Liver (tissue), 9 donors: ENCODE measurements around the gene FOSL2. TPM values are rescaled to one million over a fixed set of nuclear protein-coding genes. Genes with fewer than 3 reads are reported as not detected.

Experiments used
- DNase-seq: peaks from one replicate; pipeline ENCODE4 v3.0.0-alpha.2; 2017; ENCODE audit warnings: low spot score
- H3K27ac ChIP-seq, 2 donors: one replicate each; pipeline ENCODE4 v1.7.0; 2013; ENCODE audit warnings: inconsistent platforms in 2 of 2, low read length in 2 of 2, control low read depth in 1 of 2, low read depth in 1 of 2, mild to moderate bottlenecking in 1 of 2
- H3K27me3 ChIP-seq, 4 donors: one replicate each; pipeline versions ENCODE4 v1.6.1 to v1.7.0; 2013; ENCODE audit warnings: low read length in 3 of 4, inconsistent platforms in 1 of 4, mild to moderate bottlenecking in 1 of 4, moderate library complexity in 1 of 4; ENCODE audit not compliant: control insufficient read depth in 4 of 4, insufficient read depth in 4 of 4
- H3K36me3 ChIP-seq, 4 donors: one replicate each; pipeline versions ENCODE4 v1.6.1 to v1.7.0; 2013; ENCODE audit warnings: low read length in 3 of 4, mild to moderate bottlenecking in 3 of 4, low read depth in 1 of 4, moderate library complexity in 1 of 4; ENCODE audit not compliant: control insufficient read depth in 4 of 4, insufficient read depth in 3 of 4
- H3K4me1 ChIP-seq, 4 donors: one replicate each; pipeline versions ENCODE4 v1.6.1 to v1.7.0; 2013; ENCODE audit warnings: low read length in 3 of 4, mild to moderate bottlenecking in 3 of 4, moderate library complexity in 1 of 4; ENCODE audit not compliant: control insufficient read depth in 4 of 4, insufficient read depth in 4 of 4
- H3K4me3 ChIP-seq, 3 donors: one replicate each; pipeline versions ENCODE4 v1.6.1 to v1.7.0; 2013; ENCODE audit warnings: low read length in 3 of 3, control low read depth in 1 of 3, low read depth in 1 of 3, mild to moderate bottlenecking in 1 of 3
- H3K9ac ChIP-seq, 2 donors: one replicate each; pipeline ENCODE4 v1.7.0; 2013; ENCODE audit warnings: low read length in 2 of 2, mild to moderate bottlenecking in 2 of 2, moderate library complexity in 2 of 2, control low read depth in 1 of 2, low read depth in 1 of 2
- H3K9me3 ChIP-seq, 4 donors: one replicate each; pipeline versions ENCODE4 v1.6.1 to v1.7.0; 2013; ENCODE audit warnings: low read length in 3 of 4; ENCODE audit not compliant: control insufficient read depth in 4 of 4
- CTCF ChIP-seq: fragments of 150-350 bp; IDR thresholded peaks from 2 replicates; pipeline ENCODE4 v1.5.1; 2017; ENCODE audit warnings: improper control_type of control experiment, low read depth, low read length; ENCODE audit not compliant: missing input control
- EGR1 ChIP-seq, 2 donors: IDR thresholded peaks; 2 replicates each; pipeline ENCODE4 v1.6.1; 2016 to 2018; ENCODE audit warnings: antibody characterized with exemption in 2 of 2, low read depth in 2 of 2
- FOXA1 ChIP-seq: IDR thresholded peaks from 2 replicates; pipeline ENCODE4 v1.6.1; 2016; ENCODE audit warnings: antibody characterized with exemption
- GABPA ChIP-seq, 2 donors: IDR thresholded peaks in 1 of 2; conservative IDR thresholded peaks in 1 of 2; 2 replicates each; pipeline ENCODE4 v1.6.1; 2016; ENCODE audit warnings: antibody characterized with exemption in 2 of 2, mild to moderate bottlenecking in 1 of 2, moderate library complexity in 1 of 2
- HNF4A ChIP-seq, 2 donors: conservative IDR thresholded peaks; 2 replicates each; pipeline ENCODE4 v1.6.1; 2016; ENCODE audit warnings: antibody characterized with exemption in 2 of 2, mild to moderate bottlenecking in 2 of 2
- HNF4G ChIP-seq: IDR thresholded peaks from 2 replicates; pipeline ENCODE4 v1.6.1; 2016; ENCODE audit warnings: antibody characterized with exemption
- MAX ChIP-seq: IDR thresholded peaks from 2 replicates; pipeline ENCODE4 v1.6.1; 2016; ENCODE audit warnings: antibody characterized with exemption
- NR2F2 ChIP-seq: IDR thresholded peaks from 2 replicates; pipeline ENCODE4 v1.6.1; 2016; ENCODE audit warnings: antibody characterized with exemption
- REST ChIP-seq: IDR thresholded peaks from 2 replicates; pipeline ENCODE4 v1.6.1; 2016; ENCODE audit warnings: antibody characterized with exemption, mild to moderate bottlenecking
- RXRA ChIP-seq, 2 donors: IDR thresholded peaks; 2 replicates each; pipeline ENCODE4 v1.6.1; 2017 to 2018; ENCODE audit warnings: antibody characterized with exemption in 2 of 2, mild to moderate bottlenecking in 1 of 2
- SP1 ChIP-seq: IDR thresholded peaks from 2 replicates; pipeline ENCODE4 v1.6.1; 2018; ENCODE audit warnings: antibody characterized with exemption, mild to moderate bottlenecking
- TAF1 ChIP-seq: conservative IDR thresholded peaks from 2 replicates; pipeline ENCODE4 v1.6.1; 2016; ENCODE audit warnings: antibody characterized with exemption, mild to moderate bottlenecking
- YY1 ChIP-seq: IDR thresholded peaks from 2 replicates; pipeline ENCODE4 v1.6.1; 2016; ENCODE audit warnings: antibody characterized with exemption, mild to moderate bottlenecking
- WGBS: extraction: QIAGEN DNeasy Blood & Tissue Kit; methylation state at CpG from one replicate; pipeline ENCODE4 v1.1.7; 2013; 5-methylcytosine and 5-hydroxymethylcytosine counted together
- polyA plus RNA-seq, 2 donors: library from polyadenylated mRNA; stranded (reverse) in 1 of 2; unstranded in 1 of 2; fragments of 200-250 nt in 1 of 2; fragments of >200 nt in 1 of 2; fragmentation: Nextera tagmentation in 1 of 2; extraction: Ambion mirVana in 1 of 2; gene quantifications; one replicate each; pipeline versions ENCODE4 v1.2.1 to v1.2.3, GENCODE V29; 2013 to 2015
- total RNA-seq, 2 donors: library from RNA; depleted of rRNA; stranded (reverse); fragments of >200 nt; gene quantifications; one replicate each; pipeline ENCODE4 v1.2.3, GENCODE V29; 2014
- donor health status: healthy.
- donor health status: healthy.
- donor health status: healthy.
- donor health status: healthy.
- donor health status: healthy.

The FOSL2 gene
- total and polyA plus RNA-seq, 4 donors: 1.9 to 10.7 (median 2.6) TPM

GRCh38 chr2:28463211-28463816 lies 70.7 kb downstream of the FOSL2 start:
- H3K4me1 ChIP-seq: no peaks in the 10 kb centered on the region
- peak overlapping the region in 1 of 2 donors; percentile 33 for H3K27ac ChIP-seq
- TF ChIP-seq GABPA (IDR thresholded peaks at IDR 0.05 in 1 of 2, conservative IDR thresholded peaks at IDR 0.05 in 1 of 2) (no peak), SP1 (no peak), HNF4A (conservative IDR thresholded peaks at IDR 0.05) (no peak), NR2F2 (no peak)
- peaks cover 0 to 5% (median 0%) of the 10 kb centered on the region in 4 donors for H3K9me3 ChIP-seq
- 64% methylated on average over 6 of the region's 6 CpGs for WGBS
- H3K36me3 ChIP-seq: no peaks in the 10 kb centered on the region
- no peak for DNase-seq
- no peaks in the 10 kb centered on the region for H3K27me3 ChIP-seq
- H3K9ac ChIP-seq: no peak overlapping the region
- no peak overlapping the region for H3K4me3 ChIP-seq

GRCh38 chr2:28463893-28464292 lies 71.2 kb downstream of the FOSL2 start:
- Histone ChIP-seq H3K27ac (peak overlapping the region in 1 of 2 donors; percentile 33), H3K27me3 (no peaks in the 10 kb centered on the region), H3K9ac (no peak overlapping the region), H3K36me3 (no peaks in the 10 kb centered on the region), H3K4me3 (no peak overlapping the region), H3K9me3 (peaks cover 0 to 5% (median 0%) of the 10 kb centered on the region in 4 donors), H3K4me1 (no peaks in the 10 kb centered on the region)
- 79% methylated on average over 4 of the region's 4 CpGs for WGBS
- no peak for DNase-seq
- TF ChIP-seq MAX (no peak), REST (no peak), CTCF (no peak), YY1 (no peak), HNF4A (conservative IDR thresholded peaks at IDR 0.05) (no peak), EGR1 (IDR thresholded peaks at IDR 0.05; ENCODE audit: low read depth in 2 of 2) (no peak), HNF4G (no peak), NR2F2 (no peak), FOXA1 (no peak), SP1 (no peak), TAF1 (no peak), RXRA (IDR thresholded peaks at IDR 0.05) (no peak)
